Iris pigment epithelial cell (primary cell): ENCODE measurements around the gene HOMER2.
"Not testable (repeated sequence)": the region's sequence is repeated elsewhere in the genome, so short reads cannot be mapped to it uniquely, and the experiment has no call there.

Experiments
- DNase-seq: peaks from one replicate; pipeline ENCODE4 v3.0.0-alpha.2; 2011; ENCODE audit warnings: low read depth

HOMER2 gene

DNA sequence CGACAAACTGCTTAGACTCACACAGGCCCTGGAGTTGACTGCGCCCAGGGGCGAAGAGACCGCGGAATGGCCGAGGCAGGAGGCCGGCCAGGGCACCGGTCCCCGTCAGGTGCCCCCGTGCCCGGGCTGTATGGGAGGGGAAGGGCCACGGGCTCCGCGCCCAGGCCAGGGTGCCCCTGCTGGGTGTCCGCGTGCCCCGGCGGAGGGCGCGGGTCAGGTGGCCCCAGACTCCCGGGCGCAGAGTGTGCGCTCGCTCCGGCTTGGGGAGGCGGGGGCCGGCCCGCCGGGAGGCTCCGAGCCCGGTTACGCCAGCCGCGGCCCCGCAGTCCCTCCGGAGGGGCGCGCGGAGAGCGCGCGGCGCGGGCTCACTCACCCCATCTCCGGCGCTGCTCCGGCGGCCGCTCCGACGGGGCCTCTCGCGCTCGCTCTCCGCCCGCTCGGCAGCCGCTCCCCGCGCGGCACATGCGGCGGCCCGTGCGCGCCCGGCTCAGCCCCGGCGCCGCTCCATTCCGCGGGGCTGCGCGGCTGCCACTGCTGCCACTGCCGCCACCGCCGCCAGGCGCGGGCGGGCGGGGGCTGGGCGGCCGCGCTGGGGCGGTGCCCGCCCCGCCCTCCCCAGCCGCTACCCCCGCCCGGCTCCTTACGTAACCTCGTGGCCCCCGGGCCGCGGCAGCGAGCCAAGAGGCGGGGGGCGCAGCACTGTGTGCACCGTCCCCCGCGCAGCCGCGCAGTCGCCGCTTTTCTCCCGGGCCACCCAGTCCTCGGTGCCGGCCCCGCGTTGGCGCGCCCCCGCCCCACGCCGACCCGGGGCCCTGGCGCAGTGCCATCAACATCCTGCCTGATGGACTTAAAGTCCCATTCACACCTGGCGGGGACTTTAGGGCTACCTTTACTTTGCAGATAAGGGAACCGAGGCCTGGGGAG lies at the start of gene HOMER2:
Gene HOMER2, minus strand, starts transcription at position 563 of the 924 bp plus-strand sequence. Its CDS starts 185 bp downstream, at position 378.
- DNase-seq: peak; percentile 20

DNA sequence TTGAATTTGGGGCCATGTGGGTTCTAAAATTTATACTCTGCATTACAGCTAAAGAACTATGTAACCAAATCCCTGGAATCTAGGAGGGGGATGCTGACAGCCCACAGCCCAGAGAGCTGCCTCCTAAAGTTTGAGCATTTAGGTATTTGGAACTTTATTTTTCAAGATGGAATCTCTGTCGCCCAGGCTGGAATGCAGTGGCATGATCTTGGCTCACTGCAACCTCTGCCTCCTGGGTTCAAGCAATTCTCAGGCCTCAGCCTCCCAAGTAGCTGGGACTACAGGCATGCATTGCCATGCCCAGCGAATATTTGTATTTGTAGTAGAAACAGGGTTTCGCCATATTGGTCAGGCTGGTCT lies 48.1 kb upstream of the HOMER2 start:
- not testable (repeated sequence) for DNase-seq

DNA sequence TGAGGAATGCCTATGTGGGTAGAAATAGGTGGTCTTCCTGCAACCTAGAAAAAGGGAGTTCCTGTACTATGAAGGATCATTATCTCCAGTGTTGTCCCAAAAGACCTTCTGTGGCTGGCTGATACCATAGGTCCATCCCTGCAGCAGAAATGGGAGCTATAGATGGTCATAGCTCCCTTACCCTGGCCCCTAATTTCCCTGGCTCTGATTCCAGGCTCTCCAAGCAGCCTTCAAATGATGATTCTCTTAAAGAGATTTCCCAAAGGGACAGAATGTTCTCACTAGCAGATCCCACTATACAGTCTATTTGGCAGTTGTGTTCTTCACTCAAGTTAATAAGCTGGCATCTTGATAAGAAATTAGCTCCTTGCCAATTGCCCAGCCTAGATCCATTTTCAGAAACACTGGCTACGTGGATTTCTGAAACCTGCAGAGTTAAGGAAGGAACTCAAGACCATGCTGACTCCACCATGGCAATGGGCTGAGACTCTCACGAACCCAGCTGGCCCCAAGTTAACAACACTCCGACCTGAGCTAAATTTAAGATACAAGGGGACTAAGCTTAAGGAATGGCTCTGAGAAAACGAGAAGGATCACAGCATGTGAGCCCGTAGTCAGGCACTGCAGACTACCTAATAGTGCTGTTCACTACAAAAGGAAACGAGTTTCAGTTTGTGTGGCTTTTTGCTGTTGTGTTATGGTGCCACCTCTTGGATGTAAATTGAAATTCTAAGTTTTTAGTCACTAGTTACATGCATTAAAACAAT lies 47.6 kb upstream of the HOMER2 start:
- DNase-seq: peak; percentile 71

DNA sequence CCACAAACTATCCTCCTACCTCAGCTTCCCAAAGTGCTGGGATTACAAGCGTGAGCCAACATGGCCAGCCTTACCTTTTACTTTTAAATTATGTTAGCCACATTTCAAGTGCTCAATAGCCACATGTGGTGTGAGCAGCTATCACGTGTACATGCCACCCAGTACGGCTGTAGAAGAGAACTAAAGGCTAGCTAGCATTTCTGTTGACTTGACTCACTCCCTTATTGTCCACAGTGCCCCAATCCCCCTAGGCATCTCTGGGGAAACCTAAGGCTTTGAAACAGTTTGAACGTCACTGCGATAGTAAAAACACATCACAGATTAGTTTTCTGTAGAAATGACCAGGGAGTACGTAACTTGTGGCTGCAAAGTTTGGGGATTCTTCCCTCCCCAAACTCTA lies 46.9 kb upstream of the HOMER2 start:
- no peak for DNase-seq

DNA sequence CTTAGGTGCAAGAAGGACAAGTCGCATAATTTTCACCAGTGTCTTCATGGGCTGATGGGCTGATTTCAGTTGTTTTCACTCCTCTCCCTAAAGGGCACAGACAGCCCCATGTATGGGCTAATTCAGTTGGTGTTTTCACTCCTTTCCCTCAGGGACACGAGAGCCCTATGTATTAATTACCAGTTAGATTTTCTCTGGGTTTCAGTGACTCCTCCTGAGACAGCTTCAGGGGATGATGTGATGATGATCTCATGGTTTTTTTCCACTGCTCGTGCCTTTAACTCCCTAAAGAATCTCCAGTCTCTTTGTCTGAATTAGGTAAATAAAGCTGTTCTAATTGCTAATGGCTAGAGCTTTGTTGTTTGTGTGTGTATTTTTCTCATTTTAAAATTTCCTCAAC lies 43.4 kb upstream of the HOMER2 start:
- peak; percentile 20 for DNase-seq

DNA sequence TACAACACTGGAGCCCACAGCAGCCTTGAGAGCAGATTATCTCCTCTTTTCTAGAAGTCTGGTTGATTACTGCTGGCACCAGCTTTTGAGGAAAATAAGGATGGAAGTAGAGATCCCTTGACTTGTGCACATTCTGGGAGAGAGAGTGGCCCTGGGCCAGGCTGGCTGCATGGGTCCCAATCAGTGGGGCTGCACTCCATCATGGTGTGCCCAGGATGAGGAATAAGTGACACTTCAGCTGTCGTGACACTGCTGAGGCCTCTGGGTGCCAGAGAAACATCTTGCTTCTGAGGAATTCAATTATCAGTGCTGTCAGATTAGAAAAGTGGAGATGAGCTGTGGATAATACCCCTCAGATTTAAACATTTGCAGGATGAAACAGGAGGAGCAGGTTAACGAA lies 42.6 kb upstream of the HOMER2 start:
- DNase-seq: no peak

DNA sequence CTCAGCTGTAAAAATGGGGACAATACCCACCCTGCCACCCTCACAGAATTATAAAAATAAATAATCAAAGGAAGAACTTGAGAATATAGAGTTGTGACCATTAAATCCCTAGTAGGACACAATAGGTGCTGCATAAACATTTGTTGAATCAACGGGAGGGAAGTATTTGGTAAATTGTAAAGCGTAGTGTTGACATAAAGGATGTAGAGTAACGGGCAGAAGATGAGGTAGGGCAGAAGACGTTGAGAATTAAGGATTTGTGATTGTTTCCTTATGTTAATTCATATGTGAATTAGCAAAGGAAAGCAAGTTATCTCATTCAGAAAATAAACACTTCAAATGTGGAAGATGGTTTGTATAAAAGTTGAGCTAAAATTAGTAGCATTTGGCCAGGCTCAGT lies 40.6 kb upstream of the HOMER2 start:
- no peak for DNase-seq

DNA sequence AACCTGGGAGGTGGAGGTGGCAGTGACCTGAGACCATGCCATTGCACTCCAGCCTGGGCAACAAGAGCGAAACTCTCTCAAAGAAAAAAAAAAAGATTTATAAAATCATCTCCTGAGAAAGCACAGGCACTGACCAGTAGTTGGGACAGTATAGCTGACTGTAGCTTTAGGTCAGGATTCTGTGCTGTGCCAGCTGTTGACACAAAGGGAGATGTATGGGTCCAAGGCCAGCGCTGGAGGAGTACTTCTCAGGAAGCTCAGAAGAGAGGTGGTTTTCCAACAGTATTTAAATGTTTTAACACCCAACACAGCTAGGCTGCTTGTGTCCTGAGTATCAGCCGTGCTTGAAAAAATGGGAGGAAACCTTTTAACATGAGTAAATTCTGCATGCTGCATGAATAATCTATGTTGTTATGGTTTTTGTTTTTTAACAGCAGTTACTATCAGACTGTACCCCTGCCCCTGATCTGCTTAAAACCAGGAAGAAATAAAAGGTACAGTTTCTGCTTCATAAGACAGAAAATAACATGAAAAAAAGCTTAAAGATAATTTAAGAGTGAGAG lies 40.0 kb upstream of the HOMER2 start:
- no peak for DNase-seq

DNA sequence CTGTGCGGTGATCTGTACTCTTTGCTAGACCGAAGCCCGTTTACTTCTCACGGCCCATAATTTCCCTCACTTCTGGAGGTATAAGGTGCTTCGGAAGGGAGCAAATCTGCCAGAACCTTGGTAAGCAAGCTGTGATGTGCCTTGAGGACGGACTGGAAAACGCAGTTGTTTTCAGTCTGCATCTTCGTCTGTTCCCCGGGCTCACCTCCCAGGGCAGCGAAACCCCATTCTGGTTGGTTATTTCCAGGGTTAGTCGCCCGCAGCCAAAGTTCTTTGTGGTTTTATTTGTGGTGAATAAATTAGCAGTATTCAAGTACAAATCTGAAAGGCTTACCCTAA lies 33.9 kb upstream of the HOMER2 start:
- peak; percentile 38 for DNase-seq

DNA sequence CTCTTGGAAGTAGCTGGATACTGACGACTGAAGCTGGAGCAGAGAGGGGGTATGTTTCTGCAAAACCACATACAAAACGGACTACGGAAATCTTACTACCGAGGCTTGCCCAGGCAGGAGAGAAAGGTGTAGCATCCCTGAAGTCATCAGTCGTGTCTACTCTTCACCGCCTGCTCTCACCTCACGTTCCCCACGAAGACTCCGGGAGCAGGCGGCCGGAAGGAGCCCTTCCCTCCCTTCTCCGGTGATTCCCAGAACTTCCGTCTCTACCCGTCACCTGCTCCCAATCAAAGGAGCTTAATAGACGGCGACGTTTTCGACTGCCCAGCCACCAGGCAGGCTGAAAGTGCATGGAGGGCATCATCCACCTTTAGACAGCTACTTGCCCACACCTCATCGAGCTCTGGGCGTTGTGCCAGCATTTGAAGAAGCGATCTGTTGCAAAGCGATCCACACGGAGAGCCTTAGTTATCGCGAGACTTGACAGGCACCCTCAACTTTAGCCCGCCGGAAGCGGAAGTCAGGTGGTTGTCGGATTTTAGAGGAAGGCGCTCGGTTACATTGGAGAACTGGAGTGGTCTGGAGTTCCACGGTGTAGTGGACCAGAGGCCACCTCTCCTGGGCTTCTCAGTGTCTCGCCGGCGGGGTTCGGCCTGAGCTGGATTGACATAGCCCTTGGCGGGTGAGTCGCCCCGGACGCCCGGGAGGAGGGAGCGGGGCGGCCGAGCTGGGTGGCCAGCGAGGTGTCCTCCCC lies 33.3 kb upstream of the HOMER2 start, which contains the start of gene RAMAC:
Gene RAMAC, plus strand, starts transcription at position 523 of the 754 bp plus-strand sequence. CDS start 2,809 bp downstream, outside the sequence.
- DNase-seq: peak; percentile 96

DNA sequence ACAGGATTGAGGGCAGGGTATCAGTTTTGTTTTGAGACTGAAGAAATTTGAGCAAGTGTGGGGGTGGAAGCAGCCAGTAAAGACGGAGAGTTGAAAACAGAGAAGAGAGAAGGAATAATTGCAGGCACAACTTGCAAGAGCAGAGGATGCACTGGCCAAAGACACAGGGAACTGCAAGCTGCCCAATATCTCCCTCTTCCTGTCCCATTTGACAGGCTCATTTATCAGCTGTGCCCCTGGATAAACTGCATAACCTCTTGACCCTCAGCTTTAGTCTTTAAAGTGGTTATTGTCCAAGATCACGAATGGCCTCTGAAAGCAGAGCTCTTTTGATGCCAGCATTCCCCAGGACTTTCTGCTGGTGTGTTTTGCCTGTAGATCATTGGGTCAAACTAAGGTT lies 28.5 kb upstream of the HOMER2 start:
- no peak for DNase-seq

DNA sequence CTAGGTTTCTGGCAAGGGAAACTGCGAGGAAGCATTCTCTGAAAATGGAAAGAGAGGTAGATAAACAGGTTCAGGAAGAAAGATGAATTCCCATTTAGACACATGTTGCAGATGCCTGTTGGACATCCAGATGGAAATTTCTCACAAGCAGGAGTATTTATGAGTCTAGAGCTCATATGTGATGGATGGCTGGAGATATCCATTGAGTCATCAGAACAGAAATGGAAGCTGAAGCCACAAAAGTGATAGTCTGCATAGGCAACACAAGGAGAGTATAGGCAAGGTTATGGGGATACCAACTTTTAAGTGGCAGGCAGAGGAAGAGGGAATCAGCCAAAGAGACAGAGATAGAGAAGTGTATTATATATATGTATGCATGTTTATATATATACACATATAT lies 27.2 kb upstream of the HOMER2 start:
- DNase-seq: no peak

DNA sequence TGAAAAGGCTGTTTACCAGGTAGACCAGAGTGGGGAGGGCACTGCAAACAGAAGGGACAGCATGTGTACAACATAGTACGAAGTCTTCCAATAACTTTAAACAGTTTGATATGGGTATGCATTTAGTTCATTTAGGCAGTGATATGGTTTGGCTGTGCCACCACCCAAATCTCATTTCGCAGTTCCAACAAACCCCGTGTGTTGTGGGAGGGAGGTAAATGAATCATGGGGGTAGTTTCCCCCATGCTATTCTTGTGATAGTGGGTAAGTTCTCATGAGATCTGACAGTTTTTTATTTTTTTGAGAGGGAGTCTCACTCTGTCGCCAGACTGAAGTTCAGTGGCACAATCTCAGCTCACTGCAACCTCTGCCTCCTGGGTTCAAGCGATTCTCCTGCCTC lies 25.9 kb upstream of the HOMER2 start:
- DNase-seq: no peak

DNA sequence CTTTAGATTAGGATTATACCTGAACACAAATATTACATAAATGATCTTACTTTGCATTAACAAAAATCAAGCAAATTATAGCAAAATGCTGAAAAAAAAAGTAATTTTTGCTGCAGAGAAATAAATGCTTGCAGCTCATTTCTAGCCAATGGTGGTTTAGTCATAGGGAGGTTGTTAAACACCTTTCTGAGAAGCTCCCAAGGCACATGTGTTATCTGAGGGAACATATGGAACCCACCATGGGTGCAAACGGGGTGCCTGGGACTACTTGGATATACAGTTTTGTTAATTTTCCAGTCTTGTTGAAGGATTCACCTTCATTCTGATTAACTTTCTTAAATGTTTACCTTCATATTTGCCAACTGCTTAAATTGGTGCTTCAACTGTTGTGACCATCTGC lies 24.6 kb upstream of the HOMER2 start:
- DNase-seq: no peak

DNA sequence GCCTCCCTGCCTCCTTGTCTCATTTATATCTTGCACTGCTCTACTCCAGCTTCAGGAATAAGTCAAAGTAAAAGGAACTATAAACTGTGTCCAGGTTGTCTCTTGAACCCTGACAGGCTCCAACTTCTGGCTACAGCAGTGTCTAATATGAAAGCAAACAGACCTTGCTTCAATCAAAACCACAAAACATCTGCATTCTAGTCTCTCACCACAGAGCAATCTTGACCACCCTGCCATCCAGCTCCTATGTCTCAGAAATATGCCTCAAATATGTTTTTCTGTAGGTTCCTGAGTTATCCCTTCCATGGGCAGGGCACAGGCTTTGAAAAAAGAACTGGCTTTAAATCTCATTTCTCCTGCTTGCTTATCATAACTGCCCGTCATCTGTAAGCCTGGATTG lies 20.5 kb upstream of the HOMER2 start:
- DNase-seq: no peak

DNA sequence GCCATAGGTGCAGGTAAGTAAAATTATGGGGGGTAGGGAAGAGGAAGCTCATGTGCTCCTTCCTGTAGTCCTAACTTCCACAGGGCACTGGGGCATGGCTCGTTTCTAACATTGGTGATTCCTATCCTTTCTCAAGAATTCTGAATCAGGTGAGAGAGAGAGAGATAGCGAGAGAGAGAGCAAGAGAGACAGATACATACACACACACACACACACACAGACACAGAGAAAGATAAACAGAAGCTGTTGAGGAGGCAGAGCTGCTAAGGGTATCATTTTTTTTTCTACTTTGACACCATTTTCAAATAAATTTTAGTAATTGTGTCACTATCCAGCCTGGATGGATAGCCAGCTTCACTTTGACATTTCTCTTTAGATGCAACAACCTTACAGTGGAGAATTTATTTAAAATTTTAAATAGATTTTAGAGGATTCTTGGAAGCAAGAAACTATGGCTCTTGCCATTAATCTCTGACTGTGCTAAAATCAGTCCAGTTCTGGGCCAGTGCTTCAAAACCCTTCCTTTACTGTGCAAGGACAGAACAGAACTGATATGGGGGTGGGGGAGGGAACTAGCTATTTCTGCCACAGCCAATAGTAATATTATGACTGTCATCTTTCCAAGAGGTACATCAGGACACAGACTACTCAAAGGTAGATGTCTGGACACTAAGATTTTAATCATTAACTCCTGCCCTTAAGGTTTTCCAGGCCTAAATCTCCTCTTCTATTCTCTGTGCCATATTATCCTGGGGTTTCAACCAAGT lies 18.9 kb upstream of the HOMER2 start:
- DNase-seq: no peak

DNA sequence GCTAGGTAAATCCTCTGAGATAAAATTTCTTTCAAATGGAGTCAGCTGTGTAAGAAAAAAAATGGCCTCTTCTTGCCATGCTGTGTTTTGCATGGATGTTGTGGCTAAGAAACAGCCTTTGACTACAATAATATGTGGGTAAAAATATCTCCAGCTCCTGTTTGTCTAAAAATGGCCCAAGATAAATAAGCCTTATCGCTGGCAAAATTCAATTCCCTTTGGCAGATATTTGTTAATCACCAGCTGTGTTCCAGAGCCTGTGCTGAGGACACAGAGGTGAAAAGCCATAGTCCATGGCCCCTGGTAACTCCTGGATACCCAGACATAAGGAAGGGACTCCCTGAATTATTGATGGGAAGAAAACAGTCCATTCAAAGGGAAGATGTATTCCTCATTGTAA lies 18.2 kb upstream of the HOMER2 start:
- no peak for DNase-seq

DNA sequence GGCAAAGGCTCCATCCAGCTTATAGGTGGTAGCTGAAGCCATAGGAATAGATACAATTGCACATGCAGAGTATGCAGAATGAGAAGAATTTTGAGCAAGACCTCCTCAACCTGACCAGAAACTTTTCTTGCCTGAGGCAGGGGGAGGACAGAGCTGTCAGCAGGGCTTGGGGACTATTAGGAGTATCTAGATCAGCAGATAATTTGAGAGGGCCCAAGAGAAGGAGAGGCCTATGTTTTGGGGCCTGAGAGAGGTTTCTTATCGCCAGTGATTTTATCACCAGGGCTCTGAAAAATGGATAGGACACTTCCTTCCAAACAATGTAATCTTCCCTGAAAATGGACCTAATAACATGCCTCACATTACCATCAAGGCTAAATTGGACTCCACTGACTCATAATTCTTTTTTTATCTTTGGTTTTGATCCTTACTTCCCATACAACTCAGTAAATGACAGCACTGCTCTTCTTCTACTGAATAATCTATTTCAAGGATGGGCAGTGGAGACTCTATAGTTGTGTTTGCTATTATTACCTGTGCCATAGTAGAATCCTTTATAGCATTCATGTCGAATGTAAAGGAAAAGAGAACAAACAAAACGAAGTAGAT lies 17.7 kb upstream of the HOMER2 start:
- no peak for DNase-seq

DNA sequence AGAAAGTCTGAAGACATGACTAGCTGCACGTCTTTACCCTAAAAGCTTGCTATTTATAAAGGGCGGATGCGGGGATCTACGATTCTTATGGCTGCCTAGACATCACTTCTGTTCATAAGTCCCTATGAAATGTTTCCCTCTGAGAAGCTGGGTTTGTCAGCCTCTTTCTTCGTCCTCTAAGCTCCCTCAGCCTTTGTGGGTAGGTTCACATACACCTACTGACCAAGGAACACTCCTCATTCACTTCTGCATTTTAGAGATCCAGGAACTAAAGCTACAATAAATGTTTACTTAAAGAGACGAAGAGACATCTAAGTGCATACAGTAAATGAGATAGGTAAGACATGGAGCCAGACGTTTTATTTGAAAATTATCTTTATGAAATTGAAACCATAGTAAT lies 16.8 kb upstream of the HOMER2 start:
- DNase-seq: no peak

DNA sequence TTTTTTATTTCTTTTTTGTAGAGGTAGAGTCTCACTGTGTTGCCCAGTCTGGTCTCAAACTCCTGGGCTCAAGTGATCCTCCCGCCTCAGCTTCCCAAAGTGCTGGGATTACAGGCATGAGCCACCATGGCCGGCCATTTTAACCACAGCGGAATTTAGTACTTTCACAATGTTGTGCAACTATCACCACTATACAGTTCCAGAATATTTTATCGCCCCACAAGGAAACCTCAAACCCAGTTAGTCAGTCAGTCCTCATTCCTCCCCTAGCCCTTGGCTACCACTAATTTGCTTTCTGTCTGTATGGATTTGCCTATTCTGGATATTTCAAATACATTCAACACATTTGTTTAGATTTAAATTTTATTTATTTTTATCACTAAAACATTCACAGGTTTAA lies 15.5 kb upstream of the HOMER2 start:
- DNase-seq: peak; percentile 60

DNA sequence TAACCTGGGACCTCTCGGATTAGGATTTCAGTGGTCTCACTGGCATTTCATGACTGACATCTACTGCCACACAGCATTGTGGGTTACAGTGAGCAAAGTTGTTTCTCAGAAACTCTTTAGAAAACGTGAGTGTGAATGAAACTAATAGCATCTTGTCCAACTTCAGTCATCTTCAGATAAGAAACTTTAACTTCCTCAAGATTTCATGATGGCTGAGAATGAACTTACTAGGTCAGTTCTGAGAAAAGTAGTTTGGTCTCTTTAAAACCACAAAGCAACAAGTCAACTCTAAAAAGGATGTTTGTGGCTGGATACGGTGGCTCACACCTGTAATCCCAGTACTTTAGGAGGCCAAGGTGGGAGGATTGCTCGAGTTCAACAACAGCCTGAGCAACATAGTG lies 14.2 kb upstream of the HOMER2 start:
- DNase-seq: no peak
